Hepatocyte (in vitro differentiated cells): ENCODE measurements around the gene LEMD3.

Source experiments
- EZH2phosphoT487 ChIP-seq: fragments of 200-600 bp; sonication (generic); IDR thresholded peaks from one replicate; pipeline ENCODE4 v1.6.1; 2018; ENCODE audit warnings: antibody characterized with exemption, mild to moderate bottlenecking, low read depth, moderate library complexity; ENCODE audit not compliant: unreplicated experiment, severe bottlenecking
- TF ChIP-seq, protein P1 (sequence below): fragments of 200-600 bp; sonication (generic); IDR thresholded peaks from 2 replicates; pipeline ENCODE4 v1.5.1; 2016; ENCODE audit warnings: antibody characterized with exemption, mild to moderate bottlenecking; ENCODE audit not compliant: poor library complexity

DNA sequence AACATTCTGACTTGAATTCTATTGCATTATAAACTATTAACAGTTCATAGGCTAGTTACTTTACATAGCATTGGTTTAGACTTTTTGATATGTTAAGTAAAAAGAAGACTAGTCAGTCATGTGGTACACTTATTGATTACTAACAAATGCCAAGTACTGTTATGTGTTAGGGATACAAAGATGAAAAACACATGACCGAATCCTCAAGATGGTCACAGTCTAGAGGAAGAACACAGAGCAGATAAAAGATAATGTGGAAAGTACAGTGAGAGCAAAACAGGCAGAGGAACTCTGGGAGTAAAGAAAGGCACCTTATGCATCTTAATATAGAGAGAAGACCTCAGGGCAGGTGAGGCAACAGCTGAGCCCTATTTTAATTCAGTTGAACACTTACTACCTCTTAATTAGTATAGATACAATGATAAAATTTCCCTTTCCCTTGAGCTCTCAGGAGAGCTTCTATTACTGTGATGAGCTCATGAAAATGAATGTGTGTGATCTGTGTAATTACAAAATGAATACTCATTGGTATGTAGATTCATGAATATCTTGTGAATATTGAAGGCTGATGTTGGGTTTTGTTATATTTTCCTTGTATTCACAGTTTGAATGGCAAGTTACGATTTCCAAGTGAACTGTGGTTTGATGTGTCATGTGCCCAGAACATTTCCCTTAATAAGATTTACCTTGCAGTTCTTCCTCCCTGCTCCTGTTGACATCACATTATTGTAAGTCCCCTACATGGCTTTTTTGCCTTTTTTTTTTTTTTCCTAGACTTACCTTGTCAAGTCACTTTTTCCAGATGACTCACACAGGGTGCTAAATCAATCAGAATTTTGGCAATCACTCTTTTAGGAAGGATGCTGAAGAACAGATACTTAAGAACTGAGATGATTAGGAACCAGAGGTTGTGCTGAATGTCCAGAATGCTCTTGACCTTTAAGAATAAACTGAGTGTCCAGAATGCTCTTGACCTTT is 79.6 kb downstream of the LEMD3 start:
- TF ChIP-seq, protein P1, sequence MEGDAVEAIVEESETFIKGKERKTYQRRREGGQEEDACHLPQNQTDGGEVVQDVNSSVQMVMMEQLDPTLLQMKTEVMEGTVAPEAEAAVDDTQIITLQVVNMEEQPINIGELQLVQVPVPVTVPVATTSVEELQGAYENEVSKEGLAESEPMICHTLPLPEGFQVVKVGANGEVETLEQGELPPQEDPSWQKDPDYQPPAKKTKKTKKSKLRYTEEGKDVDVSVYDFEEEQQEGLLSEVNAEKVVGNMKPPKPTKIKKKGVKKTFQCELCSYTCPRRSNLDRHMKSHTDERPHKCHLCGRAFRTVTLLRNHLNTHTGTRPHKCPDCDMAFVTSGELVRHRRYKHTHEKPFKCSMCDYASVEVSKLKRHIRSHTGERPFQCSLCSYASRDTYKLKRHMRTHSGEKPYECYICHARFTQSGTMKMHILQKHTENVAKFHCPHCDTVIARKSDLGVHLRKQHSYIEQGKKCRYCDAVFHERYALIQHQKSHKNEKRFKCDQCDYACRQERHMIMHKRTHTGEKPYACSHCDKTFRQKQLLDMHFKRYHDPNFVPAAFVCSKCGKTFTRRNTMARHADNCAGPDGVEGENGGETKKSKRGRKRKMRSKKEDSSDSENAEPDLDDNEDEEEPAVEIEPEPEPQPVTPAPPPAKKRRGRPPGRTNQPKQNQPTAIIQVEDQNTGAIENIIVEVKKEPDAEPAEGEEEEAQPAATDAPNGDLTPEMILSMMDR, result no peak
- no peak for TF ChIP-seq EZH2phosphoT487
